Suprapubic skin (tissue), 4 donors: ENCODE results near the gene B3GNT7.

Experiments used
- EP300 ChIP-seq: sonication (generic); formaldehyde crosslinking; IDR thresholded peaks from one replicate; pipeline ENCODE4 v1.6.1; 2017; ENCODE audit warnings: antibody characterized with exemption
- POLR2A ChIP-seq, 2 donors: fragments of 450-650 bp; IDR thresholded peaks; one replicate each; pipeline ENCODE4 v1.6.1; 2017; ENCODE audit warnings: antibody characterized with exemption in 2 of 2, mild to moderate bottlenecking in 2 of 2, moderate library complexity in 2 of 2
- POLR2AphosphoS5 ChIP-seq, 3 donors: sonication (generic); formaldehyde crosslinking; IDR thresholded peaks; one replicate each; pipeline ENCODE4 v1.6.1; 2017; ENCODE audit warnings: antibody characterized with exemption in 3 of 3
- TF ChIP-seq, protein P1 (sequence below), 2 donors: fragments of 200-600 bp in 1 of 2; fragments of 450-650 bp in 1 of 2; sonication (generic) in 1 of 2; IDR thresholded peaks; one replicate each; pipeline ENCODE4 v1.5.1; 2016 to 2019; ENCODE audit warnings: antibody characterized with exemption in 2 of 2, mild to moderate bottlenecking in 1 of 2, moderate library complexity in 1 of 2

DNA sequence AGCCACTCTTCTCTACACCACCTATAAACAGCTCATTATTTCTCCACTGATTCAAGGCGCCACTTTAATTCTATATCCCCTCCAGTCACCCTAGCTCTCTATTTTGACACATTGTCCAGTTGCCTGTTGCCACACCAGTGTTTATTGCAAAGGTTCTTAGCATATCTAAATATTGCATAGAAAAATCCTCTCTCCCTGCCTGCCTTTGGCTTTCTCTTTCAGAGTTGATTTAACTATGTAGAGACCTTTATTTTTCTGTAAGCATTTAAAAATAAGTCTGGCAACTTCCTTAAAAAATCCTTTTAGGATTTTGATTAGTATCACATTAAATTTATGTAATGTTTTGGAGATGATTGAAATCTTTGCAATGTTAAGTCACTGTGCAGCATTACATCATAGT lies 47.9 kb upstream of the B3GNT7 start:
- TF ChIP-seq, protein P1, sequence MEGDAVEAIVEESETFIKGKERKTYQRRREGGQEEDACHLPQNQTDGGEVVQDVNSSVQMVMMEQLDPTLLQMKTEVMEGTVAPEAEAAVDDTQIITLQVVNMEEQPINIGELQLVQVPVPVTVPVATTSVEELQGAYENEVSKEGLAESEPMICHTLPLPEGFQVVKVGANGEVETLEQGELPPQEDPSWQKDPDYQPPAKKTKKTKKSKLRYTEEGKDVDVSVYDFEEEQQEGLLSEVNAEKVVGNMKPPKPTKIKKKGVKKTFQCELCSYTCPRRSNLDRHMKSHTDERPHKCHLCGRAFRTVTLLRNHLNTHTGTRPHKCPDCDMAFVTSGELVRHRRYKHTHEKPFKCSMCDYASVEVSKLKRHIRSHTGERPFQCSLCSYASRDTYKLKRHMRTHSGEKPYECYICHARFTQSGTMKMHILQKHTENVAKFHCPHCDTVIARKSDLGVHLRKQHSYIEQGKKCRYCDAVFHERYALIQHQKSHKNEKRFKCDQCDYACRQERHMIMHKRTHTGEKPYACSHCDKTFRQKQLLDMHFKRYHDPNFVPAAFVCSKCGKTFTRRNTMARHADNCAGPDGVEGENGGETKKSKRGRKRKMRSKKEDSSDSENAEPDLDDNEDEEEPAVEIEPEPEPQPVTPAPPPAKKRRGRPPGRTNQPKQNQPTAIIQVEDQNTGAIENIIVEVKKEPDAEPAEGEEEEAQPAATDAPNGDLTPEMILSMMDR (IDR thresholded peaks at IDR 0.05): no peak
- no peak for TF ChIP-seq EP300
- no peak for TF ChIP-seq POLR2A (IDR thresholded peaks at IDR 0.05)
- TF ChIP-seq POLR2AphosphoS5 (IDR thresholded peaks at IDR 0.05): no peak
